Measurements from ENCODE around the gene TRIM69. TPM values are rescaled to one million over a fixed set of nuclear protein-coding genes. Genes with fewer than 3 reads are reported as not detected.

TRIM69 gene

Small RNA genes lying within 50 kb of the gene (small RNA-seq; reads per million reads assigned to genes)
- not detected for gene RF00019
